Endothelial cell of umbilical vein (primary cell): ENCODE measurements around the gene BRD3. TPM values are rescaled to one million over a fixed set of nuclear protein-coding genes. Genes with fewer than 3 reads are reported as not detected.

Experiments
- BruUV-seq: library from RNA; stranded (reverse); fragments of 400-500 nt; replicated peaks from 2 replicates; lab custom pipeline; 2021; lab: Mats Ljungman, UMichigan
- CTCF ChIA-PET: fragments of 300-600, 350-600 bp; sonication (Branson Sonifier 250); formaldehyde crosslinking; loops from one replicate; lab custom pipeline; 2021; ENCODE audit warnings: antibody characterized with exemption, inconsistent platforms; lab: Charles Lee
- POLR2A ChIA-PET: fragments of 300-600, 350-600 bp; sonication (Branson Sonifier 250); formaldehyde crosslinking; loops from one replicate; lab custom pipeline; 2021; ENCODE audit warnings: antibody characterized with exemption, inconsistent platforms; lab: Charles Lee
- DNase-seq: peaks from one replicate; pipeline ENCODE4 v3.0.0-alpha.2; 2011; ENCODE audit warnings: low read depth, low spot score
- FAIRE-seq: peaks from 2 replicates; lab custom pipeline; 2011; peaks lifted over from hg19 to GRCh38; lab: Jason Lieb, UNC
- H2AFZ ChIP-seq: 2 replicates; pipeline ENCODE4 v1.6.0; 2012; ENCODE audit warnings: low read depth, low read length, control low read depth, inconsistent platforms
- H3K27ac ChIP-seq: 2 replicates; pipeline ENCODE4 v1.5.1; 2011; ENCODE audit warnings: low read depth, mild to moderate bottlenecking, control low read depth, low read length, moderate library complexity; ENCODE audit not compliant: insufficient read depth
- H3K27me3 ChIP-seq, 2 experiments: 2 replicates each; pipeline versions ENCODE4 v1.6.0 to v1.6.1; 2011; ENCODE audit warnings: low read length in 2 of 2, mixed read lengths in 1 of 2; ENCODE audit not compliant: control insufficient read depth in 2 of 2, insufficient read depth in 2 of 2
- H3K36me3 ChIP-seq, 2 experiments: 2 replicates in 1 of 2; 3 replicates in 1 of 2; pipeline ENCODE4 v1.5.1; 2011; ENCODE audit warnings: low read length in 2 of 2, mild to moderate bottlenecking in 1 of 2, moderate library complexity in 1 of 2; ENCODE audit not compliant: control insufficient read depth in 2 of 2, insufficient read depth in 2 of 2; ENCODE audit errors: extremely low read depth in 1 of 2
- H3K4me1 ChIP-seq: 3 replicates; pipeline ENCODE4 v1.5.1; 2011; ENCODE audit warnings: mild to moderate bottlenecking, low read length; ENCODE audit not compliant: control insufficient read depth, insufficient read depth; ENCODE audit errors: extremely low read depth
- H3K4me2 ChIP-seq: 2 replicates; pipeline ENCODE4 v1.6.1; 2011; ENCODE audit warnings: low read length, control low read depth, mixed read lengths; ENCODE audit not compliant: insufficient read depth
- H3K4me3 ChIP-seq, 3 experiments: fragments of 200-600 bp in 1 of 3; sonication (generic), shearing (Covaris generic) in 1 of 3; replicated peaks in 1 of 3; 2 replicates each; pipeline ENCODE4 v1.5.1; 2011 to 2016; ENCODE audit warnings: control low read depth in 3 of 3, low read length in 3 of 3, mild to moderate bottlenecking in 2 of 3, inconsistent platforms in 1 of 3, low read depth in 1 of 3, moderate library complexity in 1 of 3; ENCODE audit not compliant: insufficient read depth in 1 of 3
- H3K79me2 ChIP-seq: 2 replicates; pipeline ENCODE4 v1.6.0; 2012; ENCODE audit warnings: low read length, inconsistent platforms; ENCODE audit not compliant: control insufficient read depth, insufficient read depth
- H3K9ac ChIP-seq: replicated peaks from 2 replicates; pipeline ENCODE3; 2011; ENCODE audit warnings: low read length, control low read depth; ENCODE audit not compliant: insufficient read depth; ENCODE audit errors: extremely low read depth
- H3K9me1 ChIP-seq: replicated peaks from 3 replicates; pipeline ENCODE4 v1.6.0; 2011; ENCODE audit warnings: mild to moderate bottlenecking, low read length; ENCODE audit not compliant: control insufficient read depth, insufficient read depth; ENCODE audit errors: extremely low read depth
- H3K9me3 ChIP-seq: replicated peaks from 2 replicates; pipeline ENCODE4 v1.5.1; 2012; ENCODE audit warnings: low read length, inconsistent platforms; ENCODE audit not compliant: control insufficient read depth, insufficient read depth
- H4K20me1 ChIP-seq: replicated peaks from 2 replicates; pipeline ENCODE3; 2011; ENCODE audit warnings: mild to moderate bottlenecking, low read length; ENCODE audit not compliant: control insufficient read depth, insufficient read depth; ENCODE audit errors: extremely low read depth
- CTCF ChIP-seq, 2 donors: IDR thresholded peaks; 1 replicate in 1 of 2; 2 replicates in 1 of 2; pipeline ENCODE4 v1.5.1; 2011; ENCODE audit warnings: low read length in 2 of 2, mild to moderate bottlenecking in 2 of 2, moderate library complexity in 2 of 2, control low read depth in 1 of 2, inconsistent platforms in 1 of 2, low read depth in 1 of 2; ENCODE audit not compliant: insufficient read depth in 1 of 2; ENCODE audit errors: extremely low read depth in 1 of 2
- EZH2 ChIP-seq: IDR thresholded peaks from 2 replicates; pipeline ENCODE4 v1.6.1; 2012; ENCODE audit warnings: borderline replicate concordance, low read depth, mild to moderate bottlenecking, moderate library complexity, low read length, inconsistent platforms; ENCODE audit not compliant: severe bottlenecking
- FOS ChIP-seq: IDR thresholded peaks from 2 replicates; pipeline ENCODE4 v1.6.1; 2011; ENCODE audit warnings: mild to moderate bottlenecking, low read length, moderate library complexity, borderline replicate concordance; ENCODE audit not compliant: insufficient read depth
- GATA2 ChIP-seq: IDR thresholded peaks from 2 replicates; pipeline ENCODE4 v1.7.0; 2011; ENCODE audit warnings: low read depth, mild to moderate bottlenecking, moderate library complexity, mixed read lengths, low read length; ENCODE audit not compliant: insufficient read length, insufficient read depth
- JUN ChIP-seq: IDR thresholded peaks from 2 replicates; pipeline ENCODE4 v1.6.1; 2011; ENCODE audit warnings: borderline replicate concordance, low read depth; ENCODE audit not compliant: insufficient read length, insufficient read depth
- MAX ChIP-seq: IDR thresholded peaks from 2 replicates; pipeline ENCODE4 v1.6.1; 2011; ENCODE audit not compliant: insufficient read depth, insufficient read length
- MYC ChIP-seq: IDR thresholded peaks from one replicate; pipeline ENCODE4 v1.6.1; 2011; ENCODE audit warnings: mild to moderate bottlenecking, low read depth, low read length
- POLR2A ChIP-seq: IDR thresholded peaks from 2 replicates; pipeline ENCODE4 v1.6.1; 2012; ENCODE audit warnings: low read depth, mild to moderate bottlenecking, control low read depth, low read length
- POLR2AphosphoS5 ChIP-seq: IDR thresholded peaks from 2 replicates; pipeline ENCODE4 v1.6.1; 2012; ENCODE audit warnings: low read depth, mild to moderate bottlenecking, control low read depth, low read length, moderate library complexity; ENCODE audit not compliant: insufficient read depth
- dilution Hi-C: fragments of 300-500 bp; cut with MboI; formaldehyde crosslinking; loops from one replicate; pipeline ENCODE4 v1.15.0; 2019; ENCODE audit warnings: low sequenced_read_pairs; ENCODE audit not compliant: extremely low pct_ligation_motif_present
- intact Hi-C: fragments of 100-400 bp; cut with micrococcal nuclease; formaldehyde crosslinking; loops from one replicate; pipeline ENCODE4 v1.10.0; 2022
- polyA plus RNA-seq, 4 experiments: library from polyadenylated mRNA; depleted of rRNA in 3 of 4; stranded (reverse) in 3 of 4; unstranded in 1 of 4; fragments of >200 nt; gene quantifications; 2 replicates each; pipeline versions ENCODE4 v1.2.1 to v1.2.3, GENCODE V29; 2011 to 2012; ENCODE audit warnings: missing spikeins in 1 of 4
- total RNA-seq: library from RNA; stranded (reverse); gene quantifications from 2 replicates; pipeline ENCODE4 v1.2.3, GENCODE V29; 2021

BRD3 gene
- total and polyA plus RNA-seq, 2 donors (not counting 3 experiments of a cell fraction or from before 2014, with no cell fraction given) = 10.5 to 47.1 TPM

- Histone ChIP-seq H3K36me3 (peaks cover 0 to 52% of the 10 kb centered on the region in 2 experiments), H3K4me1 (no peaks in the 10 kb centered on the region), H3K4me3 (no peak overlapping the region), H3K9ac (no peak overlapping the region), H3K27me3 (no peaks in the 10 kb centered on the region), H2AFZ (no peak overlapping the region), H3K79me2 (peaks cover 41% of the 10 kb centered on the region), H3K9me3 (no peaks in the 10 kb centered on the region), H3K27ac (no peak overlapping the region), H4K20me1 (no peaks in the 10 kb centered on the region), H3K9me1 (no peaks in the 10 kb centered on the region), H3K4me2 (no peak overlapping the region)
- BruUV-seq = no TSS peak
- no peak for DNase-seq
- no peak for FAIRE-seq
- ChIA-PET POLR2A (no interaction called here), CTCF (no interaction called here)
- intact Hi-C loops = no loop called here
- dilution Hi-C loops = no loop called here
- TF ChIP-seq FOS (no peak), JUN (no peak), POLR2AphosphoS5 (no peak), MYC (no peak), MAX (no peak), CTCF (IDR thresholded peaks at IDR 0.05; ENCODE audit: extremely low read depth in 1 of 2, insufficient read depth in 1 of 2, low read depth in 1 of 2, low read length in 2 of 2) (no peak), POLR2A (no peak), GATA2 (no peak), EZH2 (no peak)
These were observed 14.9 kb downstream of the BRD3 start for GRCh38 chr9:134052941-134053340.
